Astrocyte of the cerebellum (primary cell): Measurements from ENCODE around the gene CAVIN2.

ENCODE experiments used
- DNase-seq: peaks from one replicate; pipeline ENCODE4 v3.0.0-alpha.2; 2011; ENCODE audit warnings: low read depth
- H3K4me3 ChIP-seq: 2 replicates; pipeline ENCODE4 v1.5.1; 2011; ENCODE audit warnings: mild to moderate bottlenecking, low read depth, low read length, moderate library complexity
- CTCF ChIP-seq: IDR thresholded peaks from 2 replicates; pipeline ENCODE4 v1.5.1; 2012; ENCODE audit warnings: low read length, low read depth, moderate library complexity, mild to moderate bottlenecking; ENCODE audit errors: missing control alignments
- in situ Hi-C: cut with HindIII; loops from 2 replicates; pipeline ENCODE4 v1.10.0; 2017; ENCODE audit warnings: low sequenced_read_pairs

The CAVIN2 gene

GRCh38 chr2:191877875-191878274 is 31.0 kb upstream of the CAVIN2 start:
- in situ Hi-C loops: no loop called here
- H3K4me3 ChIP-seq: no peak overlapping the region
- TF ChIP-seq CTCF: no peak
- DNase-seq: no peak

GRCh38 chr2:191875859-191876258 is 29.0 kb upstream of the CAVIN2 start:
- DNase-seq: no peak
- in situ Hi-C loops: no loop called here
- TF ChIP-seq CTCF: no peak
- no peak overlapping the region for H3K4me3 ChIP-seq

- no peak overlapping the region for H3K4me3 ChIP-seq
- peak; percentile 27 for TF ChIP-seq CTCF
- in situ Hi-C loops: loop anchor here (5.0 kb wide), 1 partner anchor 287 kb away; no protein-coding TSS in a partner anchor
- no peak for DNase-seq
Observed at GRCh38 chr2:191870744-191871143, 23.9 kb upstream of the CAVIN2 start.

- H3K4me3 ChIP-seq: no peak overlapping the region
- in situ Hi-C loops: loop anchor here (5.0 kb wide), 1 partner anchor 288 kb away; no protein-coding TSS in a partner anchor
- DNase-seq: no peak
- no peak for TF ChIP-seq CTCF
Observed at GRCh38 chr2:191869781-191870180, 22.9 kb upstream of the CAVIN2 start.

- no peak overlapping the region for H3K4me3 ChIP-seq
- DNase-seq: no peak
- peak; percentile 29 for TF ChIP-seq CTCF
- in situ Hi-C loops: no loop called here
Observed at GRCh38 chr2:191869178-191869577, 22.3 kb upstream of the CAVIN2 start.

GRCh38 chr2:191867507-191867847 is 20.6 kb upstream of the CAVIN2 start:
- H3K4me3 ChIP-seq: no peak overlapping the region
- no peak for TF ChIP-seq CTCF
- in situ Hi-C loops: no loop called here
- DNase-seq: no peak
